Activated CD8-positive, alpha-beta memory T cell treated with anti-CD3 and anti-CD28 coated beads, Interleukin-2, amount 50 U/mL, for 24 hours (primary cell): ENCODE measurements around the gene ZNF570.

Experiments
- DNase-seq: peaks from one replicate; pipeline ENCODE4 v3.0.0-alpha.2; 2020; ENCODE audit errors: extremely low read depth

The ZNF570 gene

GRCh38 chr19:37468961-37469777 lies at the start of gene ZNF570:
Gene ZNF570 (plus strand): TSS chr19:37469356. CDS start chr19:37470355, 999 bp downstream.
- DNase-seq: peak; percentile 67

GRCh38 chr19:37452500-37453245 lies 16.5 kb upstream of the ZNF570 start:
- DNase-seq: no peak

GRCh38 chr19:37466277-37466797 lies 2.8 kb upstream of the ZNF570 start:
- no peak for DNase-seq

GRCh38 chr19:37466798-37467607 lies 2.2 kb upstream of the ZNF570 start, which contains the start of gene ZNF569:
Gene ZNF569 (minus strand): TSS chr19:37467444. CDS start chr19:37444921, 22,523 bp downstream.
- peak; percentile 73 for DNase-seq

- no peak for DNase-seq
Observed at GRCh38 chr19:37467608-37468090, 1.5 kb upstream of the ZNF570 start.

GRCh38 chr19:37470216-37470615 lies 1.1 kb downstream of the ZNF570 start:
- DNase-seq: no peak

- no peak for DNase-seq
Observed at GRCh38 chr19:37472165-37472564, 3.0 kb downstream of the ZNF570 start.

GRCh38 chr19:37484406-37485168 lies 15.4 kb downstream of the ZNF570 start:
- DNase-seq: no peak

- DNase-seq: no peak
Observed at GRCh38 chr19:37492213-37492612, 23.1 kb downstream of the ZNF570 start.

- DNase-seq: no peak
Observed at GRCh38 chr19:37505958-37506386, 36.8 kb downstream of the ZNF570 start.

GRCh38 chr19:37506387-37507166 lies 37.4 kb downstream of the ZNF570 start, which contains the start of gene ZNF793:
Gene ZNF793 (plus strand): TSS chr19:37506939. CDS start chr19:37523440, 16,501 bp downstream.
- peak; percentile 53 for DNase-seq

- DNase-seq: no peak
Observed at GRCh38 chr19:37507167-37507464, 38.0 kb downstream of the ZNF570 start.

- DNase-seq: no peak
Observed at GRCh38 chr19:37511186-37511585, 42.0 kb downstream of the ZNF570 start.

GRCh38 chr19:37511821-37512220 lies 42.7 kb downstream of the ZNF570 start:
- DNase-seq: no peak

- no peak for DNase-seq
Observed at GRCh38 chr19:37513397-37513796, 44.2 kb downstream of the ZNF570 start.

- DNase-seq: no peak
Observed at GRCh38 chr19:37519890-37520289, 50.7 kb downstream of the ZNF570 start.

GRCh38 chr19:37537391-37537947 lies 68.3 kb downstream of the ZNF570 start:
- DNase-seq: no peak
